Liver (tissue), 9 donors: ENCODE data around the gene SERPINA9. TPM values are rescaled to one million over a fixed set of nuclear protein-coding genes. Genes with fewer than 3 reads are reported as not detected.

Experiments used
- DNase-seq: peaks from one replicate; pipeline ENCODE4 v3.0.0-alpha.2; 2017; ENCODE audit warnings: low spot score
- H3K27ac ChIP-seq, 2 donors: one replicate each; pipeline ENCODE4 v1.7.0; 2013; ENCODE audit warnings: inconsistent platforms in 2 of 2, low read length in 2 of 2, control low read depth in 1 of 2, low read depth in 1 of 2, mild to moderate bottlenecking in 1 of 2
- H3K27me3 ChIP-seq, 4 donors: one replicate each; pipeline versions ENCODE4 v1.6.1 to v1.7.0; 2013; ENCODE audit warnings: low read length in 3 of 4, inconsistent platforms in 1 of 4, mild to moderate bottlenecking in 1 of 4, moderate library complexity in 1 of 4; ENCODE audit not compliant: control insufficient read depth in 4 of 4, insufficient read depth in 4 of 4
- H3K36me3 ChIP-seq, 4 donors: one replicate each; pipeline versions ENCODE4 v1.6.1 to v1.7.0; 2013; ENCODE audit warnings: low read length in 3 of 4, mild to moderate bottlenecking in 3 of 4, low read depth in 1 of 4, moderate library complexity in 1 of 4; ENCODE audit not compliant: control insufficient read depth in 4 of 4, insufficient read depth in 3 of 4
- H3K4me1 ChIP-seq, 4 donors: one replicate each; pipeline versions ENCODE4 v1.6.1 to v1.7.0; 2013; ENCODE audit warnings: low read length in 3 of 4, mild to moderate bottlenecking in 3 of 4, moderate library complexity in 1 of 4; ENCODE audit not compliant: control insufficient read depth in 4 of 4, insufficient read depth in 4 of 4
- H3K4me3 ChIP-seq, 3 donors: one replicate each; pipeline versions ENCODE4 v1.6.1 to v1.7.0; 2013; ENCODE audit warnings: low read length in 3 of 3, control low read depth in 1 of 3, low read depth in 1 of 3, mild to moderate bottlenecking in 1 of 3
- H3K9ac ChIP-seq, 2 donors: one replicate each; pipeline ENCODE4 v1.7.0; 2013; ENCODE audit warnings: low read length in 2 of 2, mild to moderate bottlenecking in 2 of 2, moderate library complexity in 2 of 2, control low read depth in 1 of 2, low read depth in 1 of 2
- H3K9me3 ChIP-seq, 4 donors: one replicate each; pipeline versions ENCODE4 v1.6.1 to v1.7.0; 2013; ENCODE audit warnings: low read length in 3 of 4; ENCODE audit not compliant: control insufficient read depth in 4 of 4
- EGR1 ChIP-seq, 2 donors: IDR thresholded peaks; 2 replicates each; pipeline ENCODE4 v1.6.1; 2016 to 2018; ENCODE audit warnings: antibody characterized with exemption in 2 of 2, low read depth in 2 of 2
- FOXA1 ChIP-seq: IDR thresholded peaks from 2 replicates; pipeline ENCODE4 v1.6.1; 2016; ENCODE audit warnings: antibody characterized with exemption
- FOXA2 ChIP-seq: IDR thresholded peaks from 2 replicates; pipeline ENCODE4 v1.6.1; 2016; ENCODE audit warnings: antibody characterized with exemption
- GABPA ChIP-seq, 2 donors: IDR thresholded peaks in 1 of 2; conservative IDR thresholded peaks in 1 of 2; 2 replicates each; pipeline ENCODE4 v1.6.1; 2016; ENCODE audit warnings: antibody characterized with exemption in 2 of 2, mild to moderate bottlenecking in 1 of 2, moderate library complexity in 1 of 2
- HNF4A ChIP-seq, 2 donors: conservative IDR thresholded peaks; 2 replicates each; pipeline ENCODE4 v1.6.1; 2016; ENCODE audit warnings: antibody characterized with exemption in 2 of 2, mild to moderate bottlenecking in 2 of 2
- HNF4G ChIP-seq: IDR thresholded peaks from 2 replicates; pipeline ENCODE4 v1.6.1; 2016; ENCODE audit warnings: antibody characterized with exemption
- JUND ChIP-seq, 2 donors: IDR thresholded peaks; 2 replicates each; pipeline ENCODE4 v1.6.1; 2016; ENCODE audit warnings: antibody characterized with exemption in 2 of 2
- NR2F2 ChIP-seq: IDR thresholded peaks from 2 replicates; pipeline ENCODE4 v1.6.1; 2016; ENCODE audit warnings: antibody characterized with exemption
- RAD21 ChIP-seq, 2 donors: IDR thresholded peaks; 2 replicates each; pipeline ENCODE4 v1.6.1; 2016; ENCODE audit warnings: antibody characterized with exemption in 2 of 2, mild to moderate bottlenecking in 2 of 2
- RXRA ChIP-seq, 2 donors: IDR thresholded peaks; 2 replicates each; pipeline ENCODE4 v1.6.1; 2017 to 2018; ENCODE audit warnings: antibody characterized with exemption in 2 of 2, mild to moderate bottlenecking in 1 of 2
- SP1 ChIP-seq: IDR thresholded peaks from 2 replicates; pipeline ENCODE4 v1.6.1; 2018; ENCODE audit warnings: antibody characterized with exemption, mild to moderate bottlenecking
- TAF1 ChIP-seq: conservative IDR thresholded peaks from 2 replicates; pipeline ENCODE4 v1.6.1; 2016; ENCODE audit warnings: antibody characterized with exemption, mild to moderate bottlenecking
- YY1 ChIP-seq: IDR thresholded peaks from 2 replicates; pipeline ENCODE4 v1.6.1; 2016; ENCODE audit warnings: antibody characterized with exemption, mild to moderate bottlenecking
- WGBS: extraction: QIAGEN DNeasy Blood & Tissue Kit; methylation state at CpG from one replicate; pipeline ENCODE4 v1.1.7; 2013; 5-methylcytosine and 5-hydroxymethylcytosine counted together
- polyA plus RNA-seq, 2 donors: library from polyadenylated mRNA; stranded (reverse) in 1 of 2; unstranded in 1 of 2; fragments of 200-250 nt in 1 of 2; fragments of >200 nt in 1 of 2; fragmentation: Nextera tagmentation in 1 of 2; extraction: Ambion mirVana in 1 of 2; gene quantifications; one replicate each; pipeline versions ENCODE4 v1.2.1 to v1.2.3, GENCODE V29; 2013 to 2015
- total RNA-seq, 2 donors: library from RNA; depleted of rRNA; stranded (reverse); fragments of >200 nt; gene quantifications; one replicate each; pipeline ENCODE4 v1.2.3, GENCODE V29; 2014
- TF ChIP-seq, protein P1 (sequence below): fragments of 150-350 bp; IDR thresholded peaks from 2 replicates; pipeline ENCODE4 v1.5.1; 2017; ENCODE audit warnings: improper control_type of control experiment, low read depth, low read length; ENCODE audit not compliant: missing input control
- TF ChIP-seq, protein P2 (sequence below): IDR thresholded peaks from 2 replicates; pipeline ENCODE4 v1.6.1; 2016; ENCODE audit warnings: antibody characterized with exemption
- TF ChIP-seq, protein P3 (sequence below): IDR thresholded peaks from 2 replicates; pipeline ENCODE4 v1.6.1; 2016; ENCODE audit warnings: antibody characterized with exemption
- TF ChIP-seq, protein P4 (sequence below): IDR thresholded peaks from 2 replicates; pipeline ENCODE4 v1.6.1; 2016; ENCODE audit warnings: antibody characterized with exemption, mild to moderate bottlenecking
- TF ChIP-seq, protein P5 (sequence below): IDR thresholded peaks from 2 replicates; pipeline ENCODE4 v1.6.1; 2016; ENCODE audit warnings: antibody characterized with exemption
- donor health status: healthy.
- donor health status: healthy.
- donor health status: healthy.
- donor health status: healthy.
- donor health status: healthy.

The SERPINA9 gene
- total and polyA plus RNA-seq, 4 donors, result not detected

DNA sequence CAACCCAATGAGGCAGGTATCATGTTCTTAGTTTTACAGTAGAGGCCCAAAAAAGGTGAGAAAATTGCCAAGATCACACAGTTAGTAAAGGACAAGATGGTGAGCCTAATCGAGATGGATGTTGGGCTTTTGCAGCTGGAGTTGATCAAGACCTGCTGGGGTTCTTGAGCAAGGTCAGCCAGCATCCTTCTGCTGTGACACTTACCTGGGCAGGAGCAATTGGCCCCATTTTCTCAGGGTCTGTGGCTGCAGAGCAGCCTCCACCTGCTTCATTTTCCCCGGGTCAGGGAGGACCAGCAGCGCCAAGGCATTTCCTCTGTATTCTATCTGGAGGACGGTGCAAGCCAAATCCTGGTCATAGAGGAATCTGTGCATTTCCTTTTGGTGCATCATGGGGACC is 29.9 kb downstream of the SERPINA9 start (continued):
- TF ChIP-seq, protein P1, sequence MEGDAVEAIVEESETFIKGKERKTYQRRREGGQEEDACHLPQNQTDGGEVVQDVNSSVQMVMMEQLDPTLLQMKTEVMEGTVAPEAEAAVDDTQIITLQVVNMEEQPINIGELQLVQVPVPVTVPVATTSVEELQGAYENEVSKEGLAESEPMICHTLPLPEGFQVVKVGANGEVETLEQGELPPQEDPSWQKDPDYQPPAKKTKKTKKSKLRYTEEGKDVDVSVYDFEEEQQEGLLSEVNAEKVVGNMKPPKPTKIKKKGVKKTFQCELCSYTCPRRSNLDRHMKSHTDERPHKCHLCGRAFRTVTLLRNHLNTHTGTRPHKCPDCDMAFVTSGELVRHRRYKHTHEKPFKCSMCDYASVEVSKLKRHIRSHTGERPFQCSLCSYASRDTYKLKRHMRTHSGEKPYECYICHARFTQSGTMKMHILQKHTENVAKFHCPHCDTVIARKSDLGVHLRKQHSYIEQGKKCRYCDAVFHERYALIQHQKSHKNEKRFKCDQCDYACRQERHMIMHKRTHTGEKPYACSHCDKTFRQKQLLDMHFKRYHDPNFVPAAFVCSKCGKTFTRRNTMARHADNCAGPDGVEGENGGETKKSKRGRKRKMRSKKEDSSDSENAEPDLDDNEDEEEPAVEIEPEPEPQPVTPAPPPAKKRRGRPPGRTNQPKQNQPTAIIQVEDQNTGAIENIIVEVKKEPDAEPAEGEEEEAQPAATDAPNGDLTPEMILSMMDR, result no peak
- TF ChIP-seq HNF4G, result no peak
- no peak for TF ChIP-seq SP1

DNA sequence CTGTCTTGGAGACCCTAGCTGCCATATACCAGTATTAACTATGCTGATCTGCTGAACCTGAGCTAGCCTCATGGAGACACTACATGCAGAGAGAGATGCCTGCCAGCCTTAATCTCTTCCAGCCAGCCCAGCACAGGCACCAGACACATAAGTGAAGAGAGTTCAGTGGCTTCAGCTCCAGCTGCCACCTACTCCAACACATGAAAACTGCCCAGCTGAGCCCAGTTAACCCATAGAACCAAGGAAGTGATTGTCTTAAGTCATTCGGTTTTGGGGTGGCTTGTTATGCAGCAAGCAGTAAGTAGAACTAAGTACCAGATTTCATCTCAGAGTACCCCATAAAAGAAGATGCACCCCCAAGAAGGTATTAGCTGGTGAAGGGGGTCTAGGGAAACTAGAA is 31.0 kb downstream of the SERPINA9 start:
- Histone ChIP-seq H3K36me3 (peaks cover 0 to 35% (median 15%) of the 10 kb centered on the region in 4 donors), H3K27me3 (no peaks in the 10 kb centered on the region), H3K9me3 (no peaks in the 10 kb centered on the region), H3K4me3 (no peak overlapping the region), H3K9ac (no peak overlapping the region), H3K4me1 (peaks cover 4 to 37% (median 22%) of the 10 kb centered on the region in 4 donors), H3K27ac (no peak overlapping the region)
- DNase-seq, result no peak
- 90% methylated on average over 1 of the region's 1 CpG for WGBS
- TF ChIP-seq RXRA (IDR thresholded peaks at IDR 0.05), result no peak
- no peak for TF ChIP-seq HNF4G
- TF ChIP-seq, protein P2, sequence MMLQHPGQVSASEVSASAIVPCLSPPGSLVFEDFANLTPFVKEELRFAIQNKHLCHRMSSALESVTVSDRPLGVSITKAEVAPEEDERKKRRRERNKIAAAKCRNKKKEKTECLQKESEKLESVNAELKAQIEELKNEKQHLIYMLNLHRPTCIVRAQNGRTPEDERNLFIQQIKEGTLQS, result no peak
- no peak for TF ChIP-seq FOXA2
- TF ChIP-seq, protein P3, sequence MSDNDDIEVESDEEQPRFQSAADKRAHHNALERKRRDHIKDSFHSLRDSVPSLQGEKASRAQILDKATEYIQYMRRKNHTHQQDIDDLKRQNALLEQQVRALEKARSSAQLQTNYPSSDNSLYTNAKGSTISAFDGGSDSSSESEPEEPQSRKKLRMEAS, result no peak
- TF ChIP-seq FOXA1, result no peak

DNA sequence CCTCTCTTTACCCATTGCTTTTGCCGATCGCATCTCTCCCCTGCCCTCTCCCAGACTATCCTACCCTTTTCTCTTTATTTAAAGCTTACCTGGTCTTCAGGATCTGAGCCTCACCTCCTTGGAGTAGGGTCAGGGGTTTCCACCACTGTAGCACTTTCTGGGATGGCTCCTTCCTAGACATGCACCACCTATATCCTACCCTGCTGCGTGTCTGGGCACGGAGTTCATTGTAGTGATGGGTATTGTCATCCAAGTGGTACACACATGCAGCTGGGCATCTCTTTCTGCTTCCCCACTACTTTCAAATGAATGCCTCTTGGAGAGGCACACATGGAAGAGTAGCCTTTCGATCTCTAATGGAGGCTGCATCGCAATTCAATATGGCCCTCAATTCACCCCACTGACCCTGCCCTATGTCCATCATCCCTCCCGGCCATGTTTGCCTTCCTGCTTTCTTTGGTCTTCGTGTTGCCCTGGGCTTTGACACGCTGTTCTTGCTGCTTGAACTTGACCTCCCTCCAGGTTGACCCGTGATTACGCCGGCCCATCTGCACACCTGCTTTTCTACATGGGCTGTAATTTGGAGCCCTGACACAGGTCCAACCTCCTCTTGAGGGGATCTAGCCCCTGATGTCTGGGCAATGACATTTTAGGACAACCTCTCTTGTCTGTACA is 34.3 kb downstream of the SERPINA9 start:
- no peak for DNase-seq
- peaks cover 0 to 35% (median 15%) of the 10 kb centered on the region in 4 donors for H3K36me3 ChIP-seq
- no peak overlapping the region for H3K27ac ChIP-seq
- TF ChIP-seq, protein P2, result no peak
- TF ChIP-seq YY1 (no peak), FOXA1 (no peak), RXRA (IDR thresholded peaks at IDR 0.05) (no peak), HNF4G (no peak), JUND (IDR thresholded peaks at IDR 0.05) (no peak), RAD21 (IDR thresholded peaks at IDR 0.05) (no peak), TAF1 (no peak), GABPA (IDR thresholded peaks at IDR 0.05 in 1 of 2, conservative IDR thresholded peaks at IDR 0.05 in 1 of 2) (no peak), SP1 (no peak), FOXA2 (no peak), NR2F2 (no peak), EGR1 (IDR thresholded peaks at IDR 0.05; ENCODE audit: low read depth in 2 of 2) (no peak), HNF4A (conservative IDR thresholded peaks at IDR 0.05) (no peak)
- TF ChIP-seq, protein P4, sequence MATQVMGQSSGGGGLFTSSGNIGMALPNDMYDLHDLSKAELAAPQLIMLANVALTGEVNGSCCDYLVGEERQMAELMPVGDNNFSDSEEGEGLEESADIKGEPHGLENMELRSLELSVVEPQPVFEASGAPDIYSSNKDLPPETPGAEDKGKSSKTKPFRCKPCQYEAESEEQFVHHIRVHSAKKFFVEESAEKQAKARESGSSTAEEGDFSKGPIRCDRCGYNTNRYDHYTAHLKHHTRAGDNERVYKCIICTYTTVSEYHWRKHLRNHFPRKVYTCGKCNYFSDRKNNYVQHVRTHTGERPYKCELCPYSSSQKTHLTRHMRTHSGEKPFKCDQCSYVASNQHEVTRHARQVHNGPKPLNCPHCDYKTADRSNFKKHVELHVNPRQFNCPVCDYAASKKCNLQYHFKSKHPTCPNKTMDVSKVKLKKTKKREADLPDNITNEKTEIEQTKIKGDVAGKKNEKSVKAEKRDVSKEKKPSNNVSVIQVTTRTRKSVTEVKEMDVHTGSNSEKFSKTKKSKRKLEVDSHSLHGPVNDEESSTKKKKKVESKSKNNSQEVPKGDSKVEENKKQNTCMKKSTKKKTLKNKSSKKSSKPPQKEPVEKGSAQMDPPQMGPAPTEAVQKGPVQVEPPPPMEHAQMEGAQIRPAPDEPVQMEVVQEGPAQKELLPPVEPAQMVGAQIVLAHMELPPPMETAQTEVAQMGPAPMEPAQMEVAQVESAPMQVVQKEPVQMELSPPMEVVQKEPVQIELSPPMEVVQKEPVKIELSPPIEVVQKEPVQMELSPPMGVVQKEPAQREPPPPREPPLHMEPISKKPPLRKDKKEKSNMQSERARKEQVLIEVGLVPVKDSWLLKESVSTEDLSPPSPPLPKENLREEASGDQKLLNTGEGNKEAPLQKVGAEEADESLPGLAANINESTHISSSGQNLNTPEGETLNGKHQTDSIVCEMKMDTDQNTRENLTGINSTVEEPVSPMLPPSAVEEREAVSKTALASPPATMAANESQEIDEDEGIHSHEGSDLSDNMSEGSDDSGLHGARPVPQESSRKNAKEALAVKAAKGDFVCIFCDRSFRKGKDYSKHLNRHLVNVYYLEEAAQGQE, result no peak
- TF ChIP-seq, protein P5, sequence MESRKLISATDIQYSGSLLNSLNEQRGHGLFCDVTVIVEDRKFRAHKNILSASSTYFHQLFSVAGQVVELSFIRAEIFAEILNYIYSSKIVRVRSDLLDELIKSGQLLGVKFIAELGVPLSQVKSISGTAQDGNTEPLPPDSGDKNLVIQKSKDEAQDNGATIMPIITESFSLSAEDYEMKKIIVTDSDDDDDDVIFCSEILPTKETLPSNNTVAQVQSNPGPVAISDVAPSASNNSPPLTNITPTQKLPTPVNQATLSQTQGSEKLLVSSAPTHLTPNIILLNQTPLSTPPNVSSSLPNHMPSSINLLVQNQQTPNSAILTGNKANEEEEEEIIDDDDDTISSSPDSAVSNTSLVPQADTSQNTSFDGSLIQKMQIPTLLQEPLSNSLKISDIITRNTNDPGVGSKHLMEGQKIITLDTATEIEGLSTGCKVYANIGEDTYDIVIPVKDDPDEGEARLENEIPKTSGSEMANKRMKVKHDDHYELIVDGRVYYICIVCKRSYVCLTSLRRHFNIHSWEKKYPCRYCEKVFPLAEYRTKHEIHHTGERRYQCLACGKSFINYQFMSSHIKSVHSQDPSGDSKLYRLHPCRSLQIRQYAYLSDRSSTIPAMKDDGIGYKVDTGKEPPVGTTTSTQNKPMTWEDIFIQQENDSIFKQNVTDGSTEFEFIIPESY, result no peak
- TF ChIP-seq, protein P3, result no peak
- TF ChIP-seq, protein P1, result no peak
- H3K9me3 ChIP-seq, result no peaks in the 10 kb centered on the region
- no peak overlapping the region for H3K9ac ChIP-seq
- 89% methylated on average over 12 of the region's 12 CpGs for WGBS
- no peaks in the 10 kb centered on the region for H3K27me3 ChIP-seq
- peaks cover 0 to 5% (median 0%) of the 10 kb centered on the region in 4 donors for H3K4me1 ChIP-seq
- H3K4me3 ChIP-seq, result no peak overlapping the region
